G401 (cell line): ENCODE data around the gene PLP1. TPM values are rescaled to one million over a fixed set of nuclear protein-coding genes. Genes with fewer than 3 reads are reported as not detected.
"Not testable (repeated sequence)": the region's sequence is repeated elsewhere in the genome, so short reads cannot be mapped to it uniquely, and the experiment has no call there.

Experiments used
- DNase-seq: peaks from one replicate; pipeline ENCODE4 v3.0.0-alpha.2; 2015; ENCODE audit warnings: low spot score
- in situ Hi-C: cut with HindIII; loops from 2 replicates; pipeline ENCODE4 v1.10.0; 2016; ENCODE audit warnings: low sequenced_read_pairs, mixed read lengths
- total RNA-seq: library from RNA; depleted of rRNA; stranded (reverse); fragments of >200 nt; shearing (Covaris generic); gene quantifications from 2 replicates; pipeline ENCODE4 v1.2.3, GENCODE V29; 2014; rRNA removed

PLP1 gene
- total RNA-seq, 1 experiment from 2014 or later, result not detected

- DNase-seq, result peak; percentile 26
- in situ Hi-C loops, result no loop called here
These were observed 42.4 kb downstream of the PLP1 start for GRCh38 chrX:103818842-103819619.

GRCh38 chrX:103820802-103821201 lies 44.2 kb downstream of the PLP1 start:
- in situ Hi-C loops, DNase-seq: not testable (repeated sequence)

GRCh38 chrX:103823591-103823990 lies 47.0 kb downstream of the PLP1 start:
- in situ Hi-C loops, result no loop called here

GRCh38 chrX:103825881-103826280 lies 49.2 kb downstream of the PLP1 start:
- DNase-seq, result peak; percentile 87
- in situ Hi-C loops, result no loop called here

More at GRCh38 chrX:103823591-103823990, 47.0 kb downstream of the PLP1 start:
- no peak for DNase-seq

GRCh38 chrX:103828529-103828928 lies 51.9 kb downstream of the PLP1 start:
- in situ Hi-C loops, result no loop called here
- DNase-seq, result peak; percentile 37

GRCh38 chrX:103830848-103831247 lies 54.2 kb downstream of the PLP1 start:
- peak; percentile 78 for DNase-seq
- in situ Hi-C loops, result no loop called here

- peak; percentile 80 for DNase-seq
- in situ Hi-C loops, result no loop called here
These were observed 54.7 kb downstream of the PLP1 start for GRCh38 chrX:103831342-103831802.

- peak; percentile 48 for DNase-seq
- in situ Hi-C loops, result no loop called here
These were observed 55.3 kb downstream of the PLP1 start, which contains the start of gene RAB9B for GRCh38 chrX:103831803-103832544. TSS of gene RAB9B (minus strand) at chrX:103832257. CDS start at chrX:103825784, 6,473 bp downstream.

GRCh38 chrX:103839404-103839803 lies 62.8 kb downstream of the PLP1 start:
- no peak for DNase-seq
- in situ Hi-C loops, result no loop called here

Other genes with a start within 250 kb of the PLP1 start
- 31.7 and 45.2 TPM in 2 replicates for gene TCEAL4, start 191.3 kb upstream of the PLP1 start, total RNA-seq
- gene TCEAL3, start 168.9 kb upstream of the PLP1 start, total RNA-seq, result 2.6 TPM in 1 of 2 replicates, not detected in the other
- 9.8 and 27.0 TPM in 2 replicates for gene TCEAL1, start 147.9 kb upstream of the PLP1 start, total RNA-seq
- 666 and 732 TPM in 2 replicates for gene MORF4L2, start 90.1 kb upstream of the PLP1 start, total RNA-seq
- gene TMEM31, start 65.9 kb upstream of the PLP1 start, total RNA-seq, result not detected in 2 replicates
- gene RAB9B, start 55.4 kb downstream of the PLP1 start, total RNA-seq, result not detected in 2 replicates
- not detected in 2 replicates for gene TMSB15B, start 185.8 kb downstream of the PLP1 start, total RNA-seq
- gene H2BW1, start 236.9 kb downstream of the PLP1 start, total RNA-seq, result not detected in 2 replicates